Measurements from ENCODE around the gene ZNF331. TPM values are rescaled to one million over a fixed set of nuclear protein-coding genes. Genes with fewer than 3 reads are reported as not detected.

ZNF331 gene
- total RNA-seq, 1 donor from 2014 or later, result 10.1 TPM

- Histone ChIP-seq H3K36me3 (peaks cover 51% of the 10 kb centered on the region), H3K27ac (replicated peaks) (no peak overlapping the region), H3K9me3 (replicated peaks) (peaks cover 57% of the 10 kb centered on the region), H3K4me1 (no peaks in the 10 kb centered on the region), H3K4me3 (no peak overlapping the region), H3K27me3 (ENCODE audit: low read depth) (no peaks in the 10 kb centered on the region)
- DNase-seq, result no peak
- intact Hi-C loops (cut with micrococcal nuclease), result no loop called here
- TF ChIP-seq CTCF (IDR thresholded peaks at IDR 0.05; ENCODE audit: borderline replicate concordance), result no peak
Measured at GRCh38 chr19:53579518-53579917, 41.6 kb downstream of the ZNF331 start.

- H3K4me3 ChIP-seq, result no peak overlapping the region
- H3K27me3 ChIP-seq (ENCODE audit: low read depth), result no peaks in the 10 kb centered on the region
- no peak for TF ChIP-seq CTCF (IDR thresholded peaks at IDR 0.05; ENCODE audit: borderline replicate concordance)
- DNase-seq, result no peak
- no peaks in the 10 kb centered on the region for H3K4me1 ChIP-seq
- intact Hi-C loops (cut with micrococcal nuclease), result no loop called here
- H3K9me3 ChIP-seq (replicated peaks), result peaks cover 44% of the 10 kb centered on the region
- no peak overlapping the region for H3K27ac ChIP-seq (replicated peaks)
- H3K36me3 ChIP-seq, result peaks cover 36% of the 10 kb centered on the region
Measured at GRCh38 chr19:53580871-53581835, 43.2 kb downstream of the ZNF331 start.

- H3K36me3 ChIP-seq, result peaks cover 29% of the 10 kb centered on the region
- intact Hi-C loops (cut with micrococcal nuclease), result no loop called here
- H3K9me3 ChIP-seq (replicated peaks), result peaks cover 37% of the 10 kb centered on the region
- H3K4me3 ChIP-seq, result no peak overlapping the region
- no peaks in the 10 kb centered on the region for H3K4me1 ChIP-seq
- no peak for TF ChIP-seq CTCF (IDR thresholded peaks at IDR 0.05; ENCODE audit: borderline replicate concordance)
- H3K27ac ChIP-seq (replicated peaks), result no peak overlapping the region
- DNase-seq, result no peak
- H3K27me3 ChIP-seq (ENCODE audit: low read depth), result no peaks in the 10 kb centered on the region
Measured at GRCh38 chr19:53581871-53582279, 43.9 kb downstream of the ZNF331 start.

- no peaks in the 10 kb centered on the region for H3K4me1 ChIP-seq
- TF ChIP-seq CTCF (IDR thresholded peaks at IDR 0.05; ENCODE audit: borderline replicate concordance), result no peak
- intact Hi-C loops (cut with micrococcal nuclease), result no loop called here
- H3K4me3 ChIP-seq, result no peak overlapping the region
- no peak for DNase-seq
- H3K36me3 ChIP-seq, result peaks cover 16% of the 10 kb centered on the region
- no peaks in the 10 kb centered on the region for H3K27me3 ChIP-seq (ENCODE audit: low read depth)
- H3K9me3 ChIP-seq (replicated peaks), result peaks cover 23% of the 10 kb centered on the region
- H3K27ac ChIP-seq (replicated peaks), result no peak overlapping the region
Measured at GRCh38 chr19:53583181-53583580, 45.2 kb downstream of the ZNF331 start.

GRCh38 chr19:53586277-53586691 is 48.3 kb downstream of the ZNF331 start:
- intact Hi-C loops (cut with micrococcal nuclease), result no loop called here
- Histone ChIP-seq H3K4me3 (no peak overlapping the region), H3K27me3 (ENCODE audit: low read depth) (no peaks in the 10 kb centered on the region), H3K4me1 (no peaks in the 10 kb centered on the region), H3K36me3 (no peaks in the 10 kb centered on the region), H3K27ac (replicated peaks) (no peak overlapping the region), H3K9me3 (replicated peaks) (no peaks in the 10 kb centered on the region)
- no peak for DNase-seq
- TF ChIP-seq CTCF (IDR thresholded peaks at IDR 0.05; ENCODE audit: borderline replicate concordance), result no peak

Data from left ventricle myocardium inferior (tissue), 1 donor.